SK-N-SH treated with all-trans-retinoic acid at 6 μM for 48 hours (cell line): ENCODE data around the gene TMEM45B.
A peak's percentile ranks its signal among the peaks of the same experiment; 100 is the strongest.
"Not testable (repeated sequence)": the region's sequence is repeated elsewhere in the genome, so short reads cannot be mapped to it uniquely, and the experiment has no call there.

Source experiments
- ATAC-seq: fragments of 200-7000 bp; cut with Tn5 transposase; 3 replicates; pipeline ENCODE4 v1.9.1; 2020; ENCODE audit warnings: mild to moderate bottlenecking, moderate library complexity
- ARNTL ChIP-seq: fragments of 450-650 bp; formaldehyde crosslinking; IDR thresholded peaks from 2 replicates; pipeline ENCODE4 v1.5.0; 2020; ENCODE audit warnings: low read depth, mild to moderate bottlenecking, moderate library complexity, borderline replicate concordance
- CSRNP3 ChIP-seq: fragments of 250-450 bp; sonication (Bioruptor Pico); IDR thresholded peaks from 2 replicates; pipeline ENCODE4 v1.5.1; 2021; ENCODE audit warnings: mild to moderate bottlenecking, moderate library complexity
- ESRRG ChIP-seq: fragments of 250-450 bp; sonication (Bioruptor Pico); IDR thresholded peaks from 2 replicates; pipeline ENCODE4 v1.6.1; 2021; ENCODE audit warnings: mild to moderate bottlenecking
- GLIS3 ChIP-seq: fragments of 250-450 bp; sonication (Bioruptor Pico); IDR thresholded peaks from 2 replicates; pipeline ENCODE4 v1.5.0; 2020; ENCODE audit warnings: mild to moderate bottlenecking, moderate library complexity
- ISL1 ChIP-seq: fragments of 250-450 bp; sonication (Bioruptor Pico); IDR thresholded peaks from 2 replicates; pipeline ENCODE4 v2.1.2; 2022; ENCODE audit warnings: mild to moderate bottlenecking, moderate library complexity
- OSR1 ChIP-seq: fragments of 250-450 bp; sonication (Bioruptor Pico); IDR thresholded peaks from 2 replicates; pipeline ENCODE4 v1.8.0; 2022; ENCODE audit warnings: moderate library complexity, mild to moderate bottlenecking, inconsistent platforms
- PATZ1 ChIP-seq: fragments of 250-450 bp; sonication (Bioruptor Pico); IDR thresholded peaks from 2 replicates; pipeline ENCODE4 v1.8.0; 2020; ENCODE audit warnings: mild to moderate bottlenecking, moderate library complexity, borderline replicate concordance
- POU6F1 ChIP-seq: fragments of 250-450 bp; sonication (Bioruptor Pico); IDR thresholded peaks from 2 replicates; pipeline ENCODE4 v1.8.0; 2021; ENCODE audit warnings: low read depth, mild to moderate bottlenecking, moderate library complexity, borderline replicate concordance
- PPARA ChIP-seq: fragments of 250-450 bp; sonication (Bioruptor Pico); IDR thresholded peaks from 2 replicates; pipeline ENCODE4 v1.5.0; 2020; ENCODE audit warnings: mild to moderate bottlenecking, borderline replicate concordance
- RARB ChIP-seq: fragments of 250-450 bp; sonication (Bioruptor Pico); IDR thresholded peaks from 2 replicates; pipeline ENCODE4 v1.8.0; 2021; ENCODE audit warnings: mild to moderate bottlenecking, moderate library complexity
- TCF4 ChIP-seq: fragments of 250-450 bp; sonication (Bioruptor Pico); IDR thresholded peaks from 2 replicates; pipeline ENCODE4 v1.8.0; 2021; ENCODE audit warnings: mild to moderate bottlenecking, moderate library complexity, borderline replicate concordance
- TOX ChIP-seq: fragments of 250-450 bp; sonication (Bioruptor Pico); IDR thresholded peaks from 2 replicates; pipeline ENCODE4 v1.8.0; 2021; ENCODE audit warnings: mild to moderate bottlenecking, moderate library complexity, borderline replicate concordance
- TSHZ2 ChIP-seq: fragments of 250-450 bp; sonication (Bioruptor Pico); IDR thresholded peaks from 2 replicates; pipeline ENCODE4 v1.5.0; 2020; ENCODE audit warnings: mild to moderate bottlenecking, moderate library complexity
- ZC3H10 ChIP-seq: fragments of 250-450 bp; sonication (Bioruptor Pico); IDR thresholded peaks from 2 replicates; pipeline ENCODE4 v1.5.1; 2021; ENCODE audit warnings: mild to moderate bottlenecking, moderate library complexity
- ZFP3 ChIP-seq: fragments of 250-450 bp; sonication (Bioruptor Pico); IDR thresholded peaks from 2 replicates; pipeline ENCODE4 v1.5.0; 2020; ENCODE audit warnings: mild to moderate bottlenecking, moderate library complexity
- ZFP30 ChIP-seq: fragments of 450-650 bp; formaldehyde crosslinking; IDR thresholded peaks from 2 replicates; pipeline ENCODE4 v1.5.0; 2022; ENCODE audit warnings: mild to moderate bottlenecking, moderate library complexity
- ZNF565 ChIP-seq: fragments of 450-650 bp; formaldehyde crosslinking; conservative IDR thresholded peaks from 2 replicates; pipeline ENCODE4 v1.5.0; 2020; ENCODE audit warnings: low read depth, mild to moderate bottlenecking, moderate library complexity
- ZNF8 ChIP-seq: fragments of 450-650 bp; formaldehyde crosslinking; IDR thresholded peaks from 2 replicates; pipeline ENCODE4 v1.5.0; 2020; ENCODE audit warnings: mild to moderate bottlenecking, moderate library complexity

TMEM45B gene

GRCh38 chr11:129846508-129847335 lies 31.1 kb downstream of the TMEM45B start:
- TF ChIP-seq ZNF8 (CRISPR knock-in tag), result no peak
- no peak for TF ChIP-seq PPARA (CRISPR knock-in tag)
- peak; percentile 77 for TF ChIP-seq ISL1 (CRISPR knock-in tag)
- TF ChIP-seq TCF4, result peak; percentile 32; the same call in 1 of the 2 replicates
- peak; percentile 81 for TF ChIP-seq ZFP3 (CRISPR knock-in tag)
- ATAC-seq, result peak; percentile 98

- not testable (repeated sequence) for ATAC-seq
Observed at GRCh38 chr11:129847361-129847760, 31.7 kb downstream of the TMEM45B start.

- ATAC-seq, result no peak
Observed at GRCh38 chr11:129849447-129850130, 33.9 kb downstream of the TMEM45B start.

GRCh38 chr11:129852125-129852740 lies 36.6 kb downstream of the TMEM45B start:
- no peak for ATAC-seq
- TF ChIP-seq ARNTL (CRISPR knock-in tag), result no peak
- no peak for TF ChIP-seq ZNF8 (CRISPR knock-in tag)
- TF ChIP-seq RARB, result no peak
- no peak for TF ChIP-seq POU6F1 (CRISPR knock-in tag)
- no peak for TF ChIP-seq PATZ1 (CRISPR knock-in tag)
- no peak for TF ChIP-seq TSHZ2 (CRISPR knock-in tag)
- TF ChIP-seq GLIS3, result no peak
- no peak for TF ChIP-seq OSR1
- TF ChIP-seq TCF4, result no peak
- no peak for TF ChIP-seq ZC3H10 (CRISPR knock-in tag)
- TF ChIP-seq ZFP3 (CRISPR knock-in tag), result no peak

More at GRCh38 chr11:129849447-129850130, 33.9 kb downstream of the TMEM45B start:
- TF ChIP-seq CSRNP3 (CRISPR knock-in tag), result no peak
- no peak for TF ChIP-seq TOX (CRISPR knock-in tag)
- no peak for TF ChIP-seq ISL1 (CRISPR knock-in tag)
- no peak for TF ChIP-seq ESRRG
- no peak for TF ChIP-seq ZNF565 (CRISPR knock-in tag)
- TF ChIP-seq ZFP30, result no peak
